PFSK-1 (cell line): ENCODE measurements around the gene CTNNBL1.

Source experiments
- FOXP2 ChIP-seq: optimal IDR thresholded peaks from 2 replicates; pipeline ENCODE3; 2011; ENCODE audit warnings: borderline replicate concordance, control low read depth, inconsistent platforms; ENCODE audit not compliant: insufficient read depth; ENCODE audit errors: extremely low read length, extremely low read depth
- POLR2AphosphoS5 ChIP-seq: IDR thresholded peaks from 2 replicates; pipeline ENCODE4 v1.6.1; 2012; ENCODE audit warnings: low read depth, mild to moderate bottlenecking, control low read depth, low read length, moderate library complexity
- REST ChIP-seq, 2 experiments: IDR thresholded peaks; 2 replicates each; pipeline versions ENCODE4 v1.6.1 to v1.8.0; 2011 to 2012; ENCODE audit warnings: low read depth in 2 of 2, low read length in 2 of 2, control low read depth in 1 of 2, inconsistent platforms in 1 of 2, mild to moderate bottlenecking in 1 of 2, moderate library complexity in 1 of 2; ENCODE audit not compliant: insufficient read depth in 1 of 2
- SIN3A ChIP-seq: IDR thresholded peaks from 2 replicates; pipeline ENCODE4 v1.6.1; 2012; ENCODE audit warnings: mild to moderate bottlenecking, low read length, moderate library complexity, borderline replicate concordance; ENCODE audit not compliant: insufficient read depth
- TAF1 ChIP-seq: IDR thresholded peaks from 2 replicates; pipeline ENCODE4 v1.6.1; 2012; ENCODE audit warnings: low read length, control low read depth, borderline replicate concordance; ENCODE audit not compliant: insufficient read depth

DNA sequence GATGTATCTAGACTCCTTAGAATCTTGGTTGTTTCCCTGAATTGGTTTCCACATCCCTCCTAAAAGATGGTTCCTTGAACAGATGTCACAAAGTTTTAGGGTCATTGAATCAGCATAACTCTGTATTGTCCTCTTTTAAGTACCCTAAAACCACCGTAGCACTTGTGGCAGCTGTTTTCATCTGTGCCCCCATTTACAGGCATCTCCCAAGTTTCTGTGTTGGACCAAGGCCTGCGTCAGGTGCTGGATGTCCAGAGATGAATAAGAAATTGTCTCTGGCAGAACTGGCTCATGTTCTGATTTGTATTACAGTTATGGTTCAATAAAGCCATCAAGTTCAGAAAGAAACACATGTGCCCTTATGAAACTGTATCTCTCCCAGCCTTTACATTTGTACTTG lies 48.3 kb downstream of the CTNNBL1 start:
- TF ChIP-seq SIN3A (no peak), REST (IDR thresholded peaks at IDR 0.05; ENCODE audit: insufficient read depth in 1 of 2, low read depth in 2 of 2, low read length in 2 of 2) (no peak), POLR2AphosphoS5 (no peak), TAF1 (no peak), FOXP2 (no peak)
